HG02610 (cell line): Measurements from ENCODE around the gene TAAR5.
"Not testable (repeated sequence)": the region's sequence is repeated elsewhere in the genome, so short reads cannot be mapped to it uniquely, and the experiment has no call there.

ENCODE experiments used
- ATAC-seq: cut with Tn5 transposase; IDR thresholded peaks from one replicate; pipeline ENCODE4 v1.9.1; 2021; ENCODE audit warnings: mild to moderate bottlenecking, moderate library complexity; ENCODE audit not compliant: unreplicated experiment

The TAAR5 gene

GRCh38 chr6:132570221-132570777 lies 19.2 kb downstream of the TAAR5 start, which contains the start of gene TAAR6:
Gene TAAR6 (plus strand): TSS chr6:132570322. CDS start chr6:132570322, 0 bp downstream.
- no peak for ATAC-seq

- ATAC-seq, result no peak
Measured at GRCh38 chr6:132569170-132569569, 20.4 kb downstream of the TAAR5 start.

GRCh38 chr6:132568611-132569010 lies 20.9 kb downstream of the TAAR5 start:
- ATAC-seq, result no peak

- ATAC-seq, result no peak
Measured at GRCh38 chr6:132567566-132567965, 22.0 kb downstream of the TAAR5 start.

- no peak for ATAC-seq
Measured at GRCh38 chr6:132566404-132566803, 23.1 kb downstream of the TAAR5 start.

GRCh38 chr6:132560087-132560486 lies 29.5 kb downstream of the TAAR5 start:
- not testable (repeated sequence) for ATAC-seq

GRCh38 chr6:132552372-132552771 lies 37.2 kb downstream of the TAAR5 start, which contains the start of gene TAAR8:
Gene TAAR8 (plus strand): TSS chr6:132552672. CDS start chr6:132552693, 21 bp downstream.
- ATAC-seq, result no peak

DNA sequence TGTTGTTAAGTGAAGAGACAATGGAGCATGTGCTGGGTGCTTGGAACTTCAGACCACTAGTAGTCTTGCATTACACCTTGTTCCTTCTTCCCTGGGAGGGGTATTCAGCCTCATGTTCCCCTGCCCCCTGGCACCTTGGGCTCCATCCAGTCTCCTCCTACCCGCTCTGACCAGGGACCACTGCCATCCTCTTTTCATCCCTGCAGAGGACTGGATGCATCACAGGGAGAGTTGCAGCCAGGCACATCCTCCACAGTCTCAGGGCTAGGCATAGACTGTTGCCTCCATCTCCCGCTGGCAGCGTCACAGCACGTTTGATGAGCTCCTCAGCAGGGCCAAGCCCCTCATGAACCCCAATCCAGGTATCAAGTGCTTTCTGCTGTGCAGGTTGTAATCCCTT lies 38.3 kb downstream of the TAAR5 start:
- no peak for ATAC-seq

DNA sequence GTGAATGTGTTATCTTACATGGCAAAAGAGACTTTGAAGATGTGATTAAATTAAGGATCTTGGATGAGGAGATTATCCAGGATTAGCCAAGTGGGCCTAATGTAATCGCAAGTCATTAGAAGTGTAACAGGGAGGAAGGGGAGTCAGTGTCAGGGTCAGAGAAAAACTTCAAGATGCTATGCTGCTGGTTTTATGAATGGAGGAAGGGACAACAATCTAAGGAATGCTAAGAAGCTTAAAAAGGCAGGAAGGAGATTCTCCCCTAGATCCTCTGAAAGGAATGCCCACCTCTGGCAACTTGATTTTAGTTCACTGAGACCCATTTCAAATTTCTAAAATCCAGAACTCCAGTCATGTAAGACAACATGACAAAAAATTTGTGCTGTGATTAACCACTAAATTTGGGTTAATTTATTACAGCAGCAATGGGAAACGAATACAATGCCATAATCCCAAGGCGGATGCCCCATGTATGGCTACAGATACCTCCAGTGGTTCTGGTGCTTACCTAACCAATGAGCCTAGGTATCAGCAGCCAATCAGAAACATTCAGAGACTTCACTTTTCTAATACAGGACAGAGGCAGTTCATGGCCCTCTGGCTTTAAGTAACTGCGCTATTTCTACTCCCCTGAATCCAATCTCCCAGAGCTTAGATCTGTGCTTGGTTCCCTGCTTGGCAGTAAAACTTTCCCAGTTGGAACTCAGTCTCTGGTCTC lies 40.6 kb downstream of the TAAR5 start:
- ATAC-seq, result no peak

DNA sequence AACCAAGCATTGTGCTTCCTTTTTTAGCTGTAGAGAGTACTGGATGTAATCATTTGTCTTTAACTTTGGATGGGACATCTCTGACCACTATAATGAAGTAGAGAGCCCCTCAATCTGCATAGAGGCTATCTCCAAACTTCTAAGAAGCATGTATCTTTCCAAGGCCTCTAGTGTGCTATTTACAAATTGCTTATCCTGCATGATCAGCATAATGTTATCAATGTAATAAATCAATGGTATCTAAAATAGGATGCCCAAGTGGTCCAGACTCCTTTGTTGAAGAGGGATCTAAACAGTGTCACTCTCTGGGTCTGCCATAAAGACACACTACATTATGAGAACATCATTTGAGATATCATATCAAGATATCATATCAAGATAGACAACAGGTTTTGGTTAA lies 44.7 kb downstream of the TAAR5 start:
- ATAC-seq, result no peak
